NCI-H1092 (cell line): ENCODE measurements around the gene ITGA8.
"Not testable (repeated sequence)": the region's sequence is repeated elsewhere in the genome, so short reads cannot be mapped to it uniquely, and the experiment has no call there.

Source experiments
- DNase-seq: peaks from one replicate; lab custom pipeline; 2025; lab: John Stamatoyannopoulos, UW

The ITGA8 gene

DNA sequence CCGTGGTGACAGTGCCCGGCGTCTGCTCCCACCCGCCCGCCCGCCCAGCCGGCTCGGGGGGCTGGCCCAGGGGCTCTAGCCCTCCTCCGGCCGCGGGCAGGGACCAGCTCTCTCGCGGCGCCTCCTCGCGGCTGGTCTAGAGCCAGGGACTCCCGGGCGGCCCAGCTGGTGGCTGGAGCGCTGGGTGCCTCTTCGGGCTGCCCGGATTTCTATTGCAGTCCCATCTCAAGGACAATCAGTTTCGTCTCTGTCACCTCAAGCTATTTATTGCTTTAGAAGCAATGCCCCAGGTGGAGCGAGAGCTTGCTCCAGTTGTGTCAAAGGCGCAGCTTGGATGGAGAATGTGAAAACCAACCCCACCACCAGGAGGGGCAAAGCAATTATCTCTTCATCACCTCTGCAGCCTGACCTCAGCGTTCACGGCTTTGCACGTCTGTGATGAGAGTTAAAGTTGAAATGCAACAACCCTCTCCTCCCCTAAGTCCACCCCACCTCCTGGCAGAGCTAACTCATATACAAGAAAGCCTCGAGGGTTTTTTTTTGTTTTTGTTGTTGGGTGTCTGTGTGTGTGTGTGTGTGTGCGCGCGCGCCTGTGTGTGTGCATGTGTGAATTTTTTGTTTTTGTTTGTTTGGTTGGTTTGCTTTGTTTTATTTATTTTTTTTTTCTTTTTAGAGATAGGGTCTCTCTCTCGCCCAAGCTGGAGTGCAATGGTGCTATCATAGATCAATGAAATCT lies at the start of gene ITGA8:
TSS of gene ITGA8 (minus strand) at position 24 of the 736 bp plus-strand sequence. CDS start 151 bp downstream, outside the sequence.
- no peak for DNase-seq

DNA sequence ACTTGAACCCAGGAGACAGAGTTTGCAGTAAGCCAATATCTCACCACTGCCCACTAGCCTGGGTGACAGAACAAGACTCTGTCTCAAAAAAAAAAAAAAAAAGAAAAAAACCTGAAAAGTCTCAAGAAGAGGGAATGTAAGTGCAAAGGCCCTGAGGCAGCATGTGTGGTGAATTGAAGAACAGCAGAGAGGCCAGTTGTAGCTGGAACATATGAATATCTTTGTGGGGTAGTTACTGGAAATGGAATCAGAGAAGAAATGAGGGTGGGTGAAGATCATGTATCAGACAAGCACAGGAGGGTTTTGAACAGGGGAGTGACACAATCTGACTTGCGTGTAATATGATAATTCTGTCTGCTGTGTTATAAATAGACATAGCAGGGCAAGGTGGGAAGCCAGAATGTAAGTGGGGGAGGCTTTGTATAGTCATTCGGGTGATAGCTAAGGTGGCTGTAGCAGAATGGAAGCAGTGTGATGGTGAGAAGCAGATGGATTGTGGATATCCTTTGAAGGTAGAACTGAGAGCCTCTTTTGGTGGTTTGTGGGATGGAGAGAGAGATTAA lies 45.3 kb upstream of the ITGA8 start:
- no peak for DNase-seq

DNA sequence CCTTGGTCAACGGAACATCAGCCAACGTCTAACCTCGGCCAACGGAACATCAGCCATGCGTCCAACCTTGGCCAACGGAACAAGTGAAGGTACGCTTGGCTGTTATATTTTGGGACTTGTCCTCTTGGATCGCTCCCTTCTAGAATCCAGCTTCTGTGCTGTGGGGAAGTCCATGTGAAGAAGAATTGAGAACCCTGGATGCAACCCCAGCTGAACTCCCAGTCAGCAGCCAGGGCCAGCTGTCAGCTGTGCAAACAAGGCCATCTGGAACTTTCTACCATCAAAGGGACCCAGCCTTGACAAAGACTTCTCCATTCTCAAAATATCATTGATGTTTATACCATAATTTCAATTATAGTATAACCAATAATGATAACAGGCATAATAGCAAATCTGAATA lies 43.3 kb upstream of the ITGA8 start:
- DNase-seq = no peak

DNA sequence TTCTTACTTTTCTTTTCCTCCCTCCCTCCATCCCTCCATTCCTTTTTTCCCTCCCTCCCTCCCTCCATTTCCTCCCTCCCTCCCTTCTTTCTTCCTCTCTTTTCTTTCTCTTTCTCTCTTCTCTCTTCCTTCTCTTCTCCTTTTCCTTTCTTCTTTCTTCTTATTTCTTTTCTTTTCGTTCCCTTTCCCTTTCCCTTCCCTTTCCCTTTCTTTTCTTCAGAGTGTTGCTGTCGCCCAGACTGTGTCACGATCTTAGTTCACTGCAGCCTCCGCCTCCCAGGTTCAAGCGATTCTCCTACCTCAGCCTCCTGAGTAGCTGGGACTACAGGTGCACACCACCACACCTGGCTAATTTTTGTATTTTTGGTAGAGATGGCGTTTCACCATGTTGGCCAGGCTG lies 42.5 kb upstream of the ITGA8 start:
- DNase-seq = not testable (repeated sequence)

DNA sequence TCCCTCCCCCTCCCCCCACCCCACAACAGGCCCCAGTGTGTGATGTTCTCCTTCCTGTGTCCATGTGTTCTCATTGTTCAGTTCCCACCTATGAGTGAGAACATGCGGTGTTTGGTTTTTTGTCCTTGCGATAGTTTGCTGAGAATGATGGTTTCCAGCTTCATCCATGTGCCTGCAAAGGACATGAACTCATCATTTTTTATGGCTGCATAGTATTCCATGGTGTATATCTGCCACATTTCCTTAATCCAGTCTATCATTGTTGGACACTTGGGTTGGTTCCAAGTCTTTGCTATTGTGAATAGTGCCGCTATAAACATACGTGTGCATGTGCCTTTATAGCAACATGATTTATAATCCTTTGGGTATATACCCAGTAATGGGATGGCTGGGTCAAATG lies 41.5 kb upstream of the ITGA8 start:
- DNase-seq = not testable (repeated sequence)

DNA sequence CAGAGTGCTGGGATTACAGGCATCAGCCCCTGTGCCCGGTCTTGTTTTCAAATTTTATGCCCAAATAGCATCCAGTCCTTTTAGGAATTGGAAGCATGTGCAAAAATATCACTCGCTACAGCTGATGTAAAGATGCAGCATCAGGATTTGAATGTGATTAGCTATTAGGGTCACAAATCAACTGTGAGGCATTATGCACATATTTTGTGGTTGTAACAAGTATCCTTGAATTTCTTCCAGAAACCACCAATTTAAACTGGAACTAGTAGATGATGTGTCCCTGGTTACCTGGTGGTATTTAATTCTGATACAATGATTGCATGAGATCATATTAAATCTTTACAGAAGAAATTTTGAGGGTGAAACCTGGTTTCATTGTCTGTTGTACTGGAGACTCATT lies 41.0 kb upstream of the ITGA8 start:
- no peak for DNase-seq

DNA sequence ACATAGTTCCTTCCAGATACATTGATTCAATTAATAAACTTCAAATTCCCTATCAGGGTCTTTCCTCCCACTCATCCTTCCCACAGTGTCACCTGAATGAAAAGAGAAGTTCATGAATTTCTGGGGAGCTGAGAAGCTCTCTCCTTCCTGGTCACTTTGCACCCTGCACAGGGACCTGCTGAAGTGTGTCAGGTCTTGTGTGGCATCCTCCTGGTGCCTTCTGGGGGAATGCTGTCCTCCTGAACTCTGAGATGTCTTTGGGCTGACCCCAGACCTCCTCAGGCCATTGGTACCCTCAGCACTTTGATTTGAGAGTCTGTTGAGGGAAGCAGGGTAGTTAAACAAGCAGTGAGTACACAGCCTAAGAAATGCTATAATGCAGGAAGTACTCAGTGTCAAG lies 39.5 kb upstream of the ITGA8 start:
- DNase-seq = no peak

DNA sequence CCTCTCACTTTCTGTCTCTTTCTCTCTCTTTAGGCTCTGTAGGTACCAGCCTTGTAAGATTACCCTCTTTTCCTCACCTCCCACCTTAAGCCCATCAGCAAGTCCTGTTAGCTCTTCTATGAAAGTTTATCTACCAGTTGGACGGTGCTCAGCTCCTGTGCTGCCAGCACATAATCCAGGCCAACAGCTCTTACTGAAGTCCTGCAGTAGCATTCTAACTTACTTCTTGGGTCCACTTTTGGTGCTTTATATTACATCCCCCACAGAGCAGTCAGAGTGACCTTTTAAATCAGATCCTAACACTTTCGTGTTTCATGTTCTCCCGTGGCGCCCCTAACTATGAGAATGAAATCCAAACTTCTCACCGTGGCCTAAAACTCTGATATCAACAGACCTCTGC lies 38.9 kb upstream of the ITGA8 start:
- DNase-seq = no peak

DNA sequence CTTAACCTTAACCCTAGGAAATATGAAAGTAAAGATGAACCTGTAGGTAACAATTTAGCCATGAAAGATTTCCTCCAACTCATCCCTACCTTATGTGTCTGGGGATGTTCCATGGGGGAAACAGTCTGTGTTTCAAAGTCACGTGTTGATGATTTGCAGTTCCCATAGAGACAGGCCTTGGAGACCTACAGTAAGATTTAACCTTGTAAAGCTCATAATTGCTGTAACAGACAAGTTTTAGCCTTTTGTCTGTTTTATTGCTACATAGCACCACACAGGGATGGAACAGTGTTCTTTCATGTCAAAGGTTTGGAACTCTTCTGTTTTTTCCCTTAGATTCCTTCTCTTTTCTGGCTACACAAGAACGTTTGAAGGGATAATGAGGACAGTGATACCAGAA lies 35.2 kb upstream of the ITGA8 start:
- DNase-seq = no peak

DNA sequence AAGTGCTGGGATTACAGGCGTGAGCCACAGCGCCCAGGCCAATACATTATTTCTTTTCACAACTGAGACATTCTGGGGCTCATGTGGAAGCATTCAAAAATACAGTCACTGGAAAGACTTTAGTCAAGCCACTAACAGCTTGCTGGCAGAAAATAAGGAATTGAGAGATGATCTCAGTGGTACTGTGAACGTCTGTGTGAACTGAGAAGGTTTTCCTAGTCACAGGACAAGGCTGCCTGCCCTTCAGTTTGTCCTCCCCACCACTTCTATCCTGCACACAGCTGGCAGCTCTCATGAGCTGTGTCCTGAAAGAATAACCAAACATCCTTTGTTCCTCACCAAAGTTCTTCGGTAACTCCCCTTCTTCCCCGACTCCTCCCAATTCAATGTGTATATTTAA lies 31.3 kb upstream of the ITGA8 start:
- DNase-seq = no peak

DNA sequence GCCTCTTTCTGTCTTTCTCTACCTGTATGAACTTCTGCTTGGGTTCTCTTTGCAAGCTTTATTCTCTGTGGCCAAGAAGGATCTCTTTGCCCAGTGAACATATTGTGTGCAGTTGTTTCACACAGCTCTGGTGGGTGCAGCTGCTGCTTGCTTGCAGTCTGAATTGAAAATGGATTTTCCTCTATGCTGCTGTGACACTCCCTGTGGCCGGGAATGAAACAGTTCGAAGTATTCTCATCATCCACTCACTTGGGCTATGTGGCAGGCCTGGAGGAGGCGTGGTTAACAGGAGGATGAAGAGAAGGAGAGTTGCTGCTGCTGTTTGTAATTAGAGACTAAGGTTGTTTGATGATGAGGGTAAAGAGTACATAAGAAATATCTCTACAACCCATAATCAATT lies 28.4 kb upstream of the ITGA8 start:
- DNase-seq = no peak

DNA sequence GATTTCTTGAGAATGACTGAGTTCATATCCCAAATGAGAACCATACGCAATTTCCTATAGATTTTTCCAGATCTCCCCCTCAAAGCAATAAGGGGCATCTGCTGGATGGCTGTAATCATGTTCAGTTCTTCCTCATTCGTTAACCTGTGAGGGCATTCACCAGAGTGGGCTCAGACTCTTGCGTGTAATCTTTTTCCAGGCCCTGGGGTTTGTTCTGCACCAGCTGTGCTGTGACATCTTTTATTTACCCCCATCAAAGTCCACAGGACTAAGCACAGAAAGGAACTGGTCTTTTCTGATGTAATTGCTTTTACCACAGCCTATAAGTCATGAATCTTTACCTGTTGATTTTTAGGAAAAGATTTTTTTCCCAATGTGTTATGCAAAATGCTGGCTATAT lies 27.9 kb upstream of the ITGA8 start:
- DNase-seq = no peak

DNA sequence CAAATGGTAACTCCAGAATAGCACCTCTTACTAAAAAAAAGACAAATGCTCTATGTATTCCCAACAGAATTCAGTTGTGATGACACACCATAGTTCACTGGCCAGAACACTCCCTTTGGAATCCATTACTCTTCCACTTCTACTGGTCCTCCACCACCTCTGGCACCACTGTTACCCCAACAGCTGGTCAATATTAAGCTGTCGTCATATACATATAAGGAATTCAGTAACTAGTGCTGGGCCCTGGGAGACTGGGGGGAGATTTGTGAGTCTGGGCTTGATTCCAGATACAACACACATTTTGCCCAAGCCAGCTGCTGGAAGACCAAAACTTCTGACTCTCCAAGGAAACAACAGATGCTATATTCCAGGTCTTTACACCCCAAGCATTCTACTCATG lies 26.0 kb upstream of the ITGA8 start:
- DNase-seq = no peak

DNA sequence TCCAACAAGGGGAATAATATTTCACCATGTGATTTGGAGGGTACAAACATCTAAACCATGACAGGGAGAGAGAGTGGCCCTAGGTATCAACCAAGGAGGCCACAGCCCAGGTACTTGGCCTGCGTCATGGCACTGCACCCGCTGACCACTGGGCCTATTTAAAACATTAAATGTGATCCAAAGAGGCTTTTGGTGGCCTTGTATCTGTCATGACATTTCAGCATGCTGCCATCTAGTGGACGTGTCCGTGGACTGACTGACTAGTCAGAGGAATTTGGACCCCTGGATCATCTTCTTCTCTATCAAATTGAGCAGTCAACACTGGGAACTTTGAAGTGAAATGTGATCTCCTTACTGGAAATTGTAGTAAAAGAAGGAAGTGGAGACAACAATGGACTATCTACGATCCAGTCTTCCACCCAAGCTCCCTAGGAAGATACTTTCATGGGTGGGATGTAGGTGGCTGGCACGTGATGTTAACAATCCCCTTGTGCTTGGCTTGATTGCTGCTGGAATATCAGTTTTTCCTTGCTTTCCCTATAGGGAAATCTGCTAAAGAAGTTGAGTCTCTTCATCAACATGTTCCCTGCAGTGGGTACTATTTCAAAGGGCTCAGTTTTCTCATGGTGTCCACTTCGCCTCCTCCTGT lies 24.6 kb upstream of the ITGA8 start:
- DNase-seq = no peak

DNA sequence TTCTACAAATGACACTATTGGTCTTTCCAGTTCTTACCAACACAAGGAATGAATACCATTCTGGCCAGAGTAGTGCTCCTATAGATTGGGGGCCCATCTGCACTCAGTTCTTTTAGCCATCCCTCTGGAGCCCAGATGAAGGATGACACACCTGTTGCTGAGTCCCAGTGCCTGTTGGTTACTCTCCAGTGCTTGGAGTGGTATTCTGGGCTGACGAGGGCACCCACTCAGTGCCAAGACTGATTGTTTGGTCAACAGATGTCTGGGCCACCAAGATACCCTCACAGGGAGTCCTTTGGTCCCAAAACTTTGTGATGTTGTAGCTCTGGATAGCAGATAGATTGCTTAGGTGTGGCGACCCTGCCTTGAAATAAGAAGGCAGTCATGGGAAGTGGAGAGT lies 23.7 kb upstream of the ITGA8 start:
- no peak for DNase-seq

DNA sequence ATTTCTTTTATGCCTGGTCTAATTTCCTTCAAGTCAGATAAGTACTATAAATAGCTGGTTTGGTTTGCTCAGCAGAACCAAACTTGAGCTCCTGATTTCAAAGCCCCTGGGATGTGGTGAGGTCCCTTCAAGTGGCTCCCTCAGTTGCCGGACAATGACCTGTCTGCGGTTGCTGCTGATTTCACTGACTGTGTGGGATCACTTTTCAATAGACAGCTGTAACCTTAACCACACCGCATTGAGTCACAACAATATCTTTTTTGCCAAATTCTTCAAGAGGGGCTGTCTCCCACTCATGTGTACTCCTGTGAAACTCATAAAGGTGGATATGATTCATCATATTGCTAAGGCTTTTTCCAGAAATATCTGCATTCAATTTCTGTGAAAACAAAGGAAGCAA lies 23.1 kb upstream of the ITGA8 start:
- no peak for DNase-seq

DNA sequence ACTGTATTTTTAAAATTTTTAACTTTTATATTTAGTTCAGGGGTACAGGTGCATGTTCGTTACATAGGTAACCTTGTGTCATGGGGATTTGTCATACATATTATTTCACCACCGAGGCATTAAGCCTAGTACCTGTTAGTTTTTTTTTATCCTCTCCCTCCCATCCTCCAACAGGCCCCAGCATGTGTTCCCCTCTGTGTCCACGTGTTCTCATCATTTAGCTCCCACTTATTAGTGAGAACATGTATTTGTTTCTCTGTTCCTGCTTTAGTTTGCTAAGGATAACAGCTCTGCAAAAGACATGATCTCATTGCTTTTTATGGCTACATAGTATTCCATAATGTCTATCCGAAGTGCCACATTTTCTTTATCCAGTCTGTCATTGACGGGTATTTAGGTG lies 22.4 kb upstream of the ITGA8 start:
- DNase-seq = no peak

DNA sequence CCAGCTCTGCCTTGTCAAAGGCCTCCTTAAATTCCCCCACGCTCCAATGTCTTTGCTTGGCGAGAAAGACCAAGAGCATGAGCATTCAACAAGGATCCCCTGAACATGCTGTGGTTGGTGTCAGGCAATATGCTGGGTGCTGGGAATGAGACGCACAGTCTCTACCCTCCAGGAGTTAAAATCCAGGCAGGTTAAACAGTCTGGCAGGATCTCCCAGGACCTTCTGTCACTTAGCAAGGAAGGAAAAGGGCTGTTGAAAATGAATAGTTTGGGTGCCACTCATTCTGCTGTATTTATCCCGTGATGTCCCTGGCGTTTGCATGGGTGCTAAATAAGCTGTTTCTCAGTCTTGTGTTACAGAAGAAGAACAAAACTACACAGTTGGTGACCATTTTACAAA lies 21.9 kb upstream of the ITGA8 start:
- no peak for DNase-seq

DNA sequence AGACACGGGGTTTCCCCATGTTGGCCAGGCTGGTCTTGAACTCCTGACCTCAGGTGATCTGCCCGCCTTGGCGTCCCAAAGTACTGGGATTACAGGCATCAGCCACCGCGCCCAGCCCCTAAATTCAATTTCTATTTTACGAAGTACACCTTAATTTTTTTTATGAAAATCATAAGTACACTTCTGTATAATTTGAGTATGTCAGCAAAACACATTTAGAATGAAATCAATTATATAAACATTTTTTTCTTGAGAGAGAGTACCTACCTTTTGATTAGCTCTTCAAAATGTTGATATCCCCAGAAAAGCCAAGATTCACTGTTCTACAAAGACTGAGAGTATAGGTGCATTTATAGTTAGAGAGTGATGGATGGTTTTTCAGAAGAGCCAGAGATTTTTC lies 20.5 kb upstream of the ITGA8 start:
- no peak for DNase-seq

DNA sequence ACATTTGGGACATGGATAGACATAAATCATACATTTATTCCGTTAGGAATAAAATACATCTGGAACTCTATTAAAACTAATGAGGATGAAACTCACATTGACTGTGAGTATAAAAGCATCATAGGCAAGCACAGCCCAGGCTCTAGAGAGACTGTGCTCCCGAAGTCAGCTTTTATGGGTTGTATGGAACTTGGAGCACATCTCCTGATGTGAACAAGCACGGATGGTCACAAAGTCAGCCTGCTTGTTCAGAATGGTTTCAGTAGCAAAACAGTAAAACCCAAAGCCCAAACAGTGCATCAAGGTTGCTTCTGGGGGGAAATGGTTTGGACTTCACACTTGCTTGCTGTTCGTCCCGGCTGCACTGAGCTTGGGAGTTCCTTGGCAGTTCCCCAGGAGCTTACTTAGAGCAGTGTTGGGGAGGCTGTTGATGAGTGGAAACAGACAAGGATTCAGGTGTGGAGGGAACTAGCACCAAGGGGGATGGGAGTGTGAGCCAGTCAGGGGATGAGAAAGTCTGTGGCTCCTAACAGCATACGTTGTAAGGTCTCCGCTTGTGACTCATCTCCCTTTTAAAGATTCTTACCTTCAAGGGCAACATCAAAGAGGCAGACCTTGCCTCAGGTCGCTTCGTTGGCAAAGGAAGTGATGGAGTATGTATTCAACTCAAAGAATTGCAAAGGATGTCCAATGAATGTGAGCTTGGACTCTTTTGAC lies 19.7 kb upstream of the ITGA8 start:
- no peak for DNase-seq

DNA sequence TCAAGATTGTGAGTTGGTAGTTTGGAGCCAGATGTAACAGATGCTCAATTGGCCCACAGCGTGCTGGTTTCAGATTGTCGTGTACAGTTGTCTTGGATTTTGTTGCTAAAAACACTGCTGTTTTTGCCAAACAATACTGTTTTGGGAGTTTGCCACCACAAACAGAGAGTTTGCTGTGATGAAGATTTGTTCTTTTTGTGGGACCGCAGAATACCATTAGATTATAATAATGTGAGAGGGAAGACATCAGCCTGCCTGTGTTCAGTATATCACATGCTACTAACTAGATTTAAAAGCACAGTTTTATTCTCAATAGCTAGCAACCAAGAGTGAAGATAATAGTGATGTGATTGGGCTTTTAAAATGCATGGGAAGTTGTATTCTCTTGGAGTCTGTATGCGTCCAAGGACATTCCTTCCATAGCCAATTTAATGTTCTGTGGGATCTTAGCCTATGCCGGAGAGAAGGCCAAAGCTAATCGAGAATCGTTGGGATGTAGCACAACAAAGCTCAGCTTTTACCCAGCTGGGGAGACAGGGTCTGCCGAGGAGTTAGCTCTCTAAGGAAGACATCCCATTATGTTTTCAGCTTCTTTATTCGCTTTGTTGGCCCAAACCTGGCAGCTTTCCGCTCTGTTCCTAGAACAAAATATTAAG lies 18.7 kb upstream of the ITGA8 start:
- DNase-seq = no peak

DNA sequence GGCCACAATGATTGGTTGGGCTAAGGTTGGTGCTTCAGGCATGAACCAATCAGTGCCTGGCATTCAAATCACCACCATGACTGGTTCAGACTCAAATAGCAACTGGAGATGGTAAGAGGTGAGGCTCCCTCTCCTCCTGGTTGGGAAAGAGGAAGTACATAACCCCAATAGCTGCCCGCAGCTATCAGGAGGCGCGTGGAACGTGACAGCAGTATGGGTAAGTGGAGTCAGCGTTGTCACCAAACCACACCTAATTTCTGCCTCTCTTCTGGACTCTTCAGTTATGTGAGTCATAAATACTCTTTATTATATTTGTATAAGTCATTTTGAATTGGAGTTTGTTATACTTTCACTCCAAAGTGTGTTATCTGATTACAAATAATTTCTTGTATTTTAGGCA lies 17.9 kb upstream of the ITGA8 start:
- no peak for DNase-seq

DNA sequence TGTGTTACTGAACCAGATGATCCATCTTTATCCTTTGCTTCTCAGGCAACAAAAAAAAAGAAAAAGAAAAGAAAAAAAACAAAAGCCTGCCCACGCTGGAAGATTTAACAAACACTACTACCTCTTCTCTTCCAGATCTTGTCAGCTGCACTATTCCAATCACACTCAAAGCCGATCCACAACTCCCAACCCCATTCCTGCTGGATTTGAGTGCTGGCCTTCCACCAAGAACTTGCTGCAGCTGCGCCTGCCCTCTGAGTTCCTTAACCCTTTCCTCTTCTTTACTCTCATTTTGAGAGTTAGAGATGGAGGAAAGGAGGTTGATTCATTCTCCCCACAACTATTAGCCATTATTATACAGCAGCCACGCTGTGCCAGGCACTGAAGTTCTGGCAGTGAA lies 16.0 kb upstream of the ITGA8 start:
- no peak for DNase-seq
